Testis (tissue), 2 donors: ENCODE measurements around the gene ZNF716.

Source experiments
- POLR2A ChIP-seq: fragments of 450-650 bp; IDR thresholded peaks from one replicate; pipeline ENCODE4 v1.6.1; 2017; ENCODE audit warnings: antibody characterized with exemption, mild to moderate bottlenecking, moderate library complexity
- TF ChIP-seq, protein P1 (sequence below), 3 experiments: fragments of 450-650 bp in 2 of 3; fragments of 200-600 bp in 1 of 3; sonication (generic) in 1 of 3; IDR thresholded peaks; one replicate each; pipeline ENCODE4 v1.5.1; 2016 to 2019; ENCODE audit warnings: antibody characterized with exemption in 3 of 3, mild to moderate bottlenecking in 2 of 3, moderate library complexity in 1 of 3

DNA sequence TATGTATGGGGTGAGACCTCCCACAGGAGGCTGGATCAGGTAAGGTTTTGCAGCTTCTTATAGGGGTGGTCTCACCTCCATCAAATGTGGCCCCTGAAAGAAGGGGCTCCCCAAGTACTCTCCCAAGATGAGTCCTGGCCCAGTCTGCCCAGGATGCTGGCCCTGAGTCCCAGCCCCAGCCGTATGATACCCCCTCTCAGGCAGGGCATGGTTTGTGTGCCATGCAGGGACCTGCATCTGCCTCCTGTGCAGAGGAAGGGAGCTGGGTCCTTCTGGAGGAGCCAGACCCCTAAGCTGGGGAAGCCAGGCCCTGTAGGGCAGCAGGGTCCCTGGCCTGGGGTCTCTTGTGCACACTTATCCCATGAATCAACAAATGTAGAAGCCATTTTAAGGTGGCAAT lies 35.1 kb upstream of the ZNF716 start:
- TF ChIP-seq, protein P1, sequence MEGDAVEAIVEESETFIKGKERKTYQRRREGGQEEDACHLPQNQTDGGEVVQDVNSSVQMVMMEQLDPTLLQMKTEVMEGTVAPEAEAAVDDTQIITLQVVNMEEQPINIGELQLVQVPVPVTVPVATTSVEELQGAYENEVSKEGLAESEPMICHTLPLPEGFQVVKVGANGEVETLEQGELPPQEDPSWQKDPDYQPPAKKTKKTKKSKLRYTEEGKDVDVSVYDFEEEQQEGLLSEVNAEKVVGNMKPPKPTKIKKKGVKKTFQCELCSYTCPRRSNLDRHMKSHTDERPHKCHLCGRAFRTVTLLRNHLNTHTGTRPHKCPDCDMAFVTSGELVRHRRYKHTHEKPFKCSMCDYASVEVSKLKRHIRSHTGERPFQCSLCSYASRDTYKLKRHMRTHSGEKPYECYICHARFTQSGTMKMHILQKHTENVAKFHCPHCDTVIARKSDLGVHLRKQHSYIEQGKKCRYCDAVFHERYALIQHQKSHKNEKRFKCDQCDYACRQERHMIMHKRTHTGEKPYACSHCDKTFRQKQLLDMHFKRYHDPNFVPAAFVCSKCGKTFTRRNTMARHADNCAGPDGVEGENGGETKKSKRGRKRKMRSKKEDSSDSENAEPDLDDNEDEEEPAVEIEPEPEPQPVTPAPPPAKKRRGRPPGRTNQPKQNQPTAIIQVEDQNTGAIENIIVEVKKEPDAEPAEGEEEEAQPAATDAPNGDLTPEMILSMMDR (IDR thresholded peaks at IDR 0.05), result no peak
- no peak for TF ChIP-seq POLR2A
